DMS53 treated with DMSO at 0.1 percent for 48 hours (cell line): ENCODE measurements around the gene KDM8.

Experiments used
- DNase-seq: peaks from one replicate; lab custom pipeline; 2025; ENCODE audit not compliant: unreplicated experiment; lab: John Stamatoyannopoulos, UW

Gene KDM8

GRCh38 chr16:27214084-27214961 is 11.0 kb downstream of the KDM8 start:
- no peak for DNase-seq

GRCh38 chr16:27215660-27216059 is 12.3 kb downstream of the KDM8 start:
- DNase-seq: no peak

GRCh38 chr16:27216297-27216885 is 13.1 kb downstream of the KDM8 start:
- no peak for DNase-seq

DNA sequence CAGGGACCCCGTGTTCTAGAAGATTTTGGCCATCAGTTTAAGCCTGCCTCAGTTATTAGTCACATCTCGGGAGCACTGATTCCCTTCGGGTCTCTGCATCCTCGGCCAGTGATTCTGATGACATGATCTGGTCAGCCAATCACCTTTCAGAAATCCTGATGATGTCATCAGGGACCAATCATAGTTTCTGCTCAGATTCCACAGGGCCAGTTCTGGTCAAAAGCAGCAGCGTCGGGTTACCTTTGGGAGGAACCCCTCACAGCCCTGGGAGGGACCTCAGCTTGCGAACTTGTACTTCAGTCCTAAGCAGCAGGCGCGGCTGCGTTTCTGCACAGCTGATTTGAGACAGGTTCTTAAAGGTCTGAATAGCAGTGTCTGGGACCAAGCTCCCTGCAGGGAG is 13.9 kb downstream of the KDM8 start:
- no peak for DNase-seq

DNA sequence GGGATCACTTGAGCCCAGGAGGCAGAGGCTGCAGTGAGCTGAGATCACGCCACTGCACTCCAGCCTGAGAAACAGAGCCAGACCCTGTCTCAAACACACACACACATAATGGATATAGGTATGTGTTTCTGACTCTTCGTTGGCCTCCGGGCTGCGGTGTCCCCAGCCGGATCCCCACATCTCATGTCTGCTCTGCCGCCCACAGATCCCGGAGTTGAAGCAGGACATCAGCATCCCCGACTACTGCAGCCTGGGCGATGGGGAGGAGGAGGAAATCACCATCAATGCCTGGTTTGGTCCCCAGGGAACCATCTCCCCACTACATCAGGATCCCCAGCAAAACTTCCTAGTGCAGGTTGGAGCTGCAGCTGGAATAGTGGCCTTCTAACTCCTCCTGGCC is 15.4 kb downstream of the KDM8 start:
- DNase-seq: no peak

GRCh38 chr16:27219161-27219560 is 15.8 kb downstream of the KDM8 start:
- no peak for DNase-seq

DNA sequence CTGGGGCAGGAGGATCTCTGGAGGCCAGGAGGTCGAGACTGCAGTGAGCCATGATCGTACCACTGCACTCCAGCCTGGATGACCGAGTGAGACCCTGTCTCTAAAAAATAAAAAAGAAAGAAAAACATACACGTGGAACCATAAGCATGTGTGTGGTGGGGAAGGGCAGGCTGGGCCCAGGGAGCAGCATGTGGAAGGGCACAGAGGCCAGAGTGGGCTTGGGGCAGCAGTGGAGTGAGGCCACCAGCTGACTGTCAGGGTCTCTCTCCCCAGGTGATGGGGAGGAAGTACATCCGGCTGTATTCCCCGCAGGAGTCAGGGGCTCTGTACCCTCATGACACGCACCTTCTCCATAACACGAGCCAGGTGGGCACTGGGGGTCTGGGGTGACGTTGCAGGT is 16.8 kb downstream of the KDM8 start:
- DNase-seq: no peak

GRCh38 chr16:27220527-27220926 is 17.2 kb downstream of the KDM8 start:
- DNase-seq: no peak

DNA sequence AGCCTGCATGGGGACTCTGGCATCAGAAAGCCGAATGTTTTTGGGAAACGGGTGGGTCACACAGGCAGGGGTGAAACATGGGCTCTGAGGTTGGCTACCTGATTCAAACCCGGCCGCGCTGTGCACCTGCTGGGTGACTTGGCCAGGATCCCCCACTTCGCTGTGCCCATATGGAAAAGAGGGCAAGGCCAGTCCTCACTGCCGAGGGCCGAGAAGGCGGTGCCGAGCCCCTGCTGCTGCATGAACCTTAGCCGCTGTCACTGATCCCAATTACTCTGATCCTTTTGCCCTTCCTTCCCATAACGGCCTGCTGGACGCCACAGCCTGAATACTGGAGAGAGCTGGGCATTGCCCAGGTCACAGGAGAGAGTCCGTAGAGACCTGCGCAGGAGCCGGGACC is 17.7 kb downstream of the KDM8 start:
- DNase-seq: no peak

DNA sequence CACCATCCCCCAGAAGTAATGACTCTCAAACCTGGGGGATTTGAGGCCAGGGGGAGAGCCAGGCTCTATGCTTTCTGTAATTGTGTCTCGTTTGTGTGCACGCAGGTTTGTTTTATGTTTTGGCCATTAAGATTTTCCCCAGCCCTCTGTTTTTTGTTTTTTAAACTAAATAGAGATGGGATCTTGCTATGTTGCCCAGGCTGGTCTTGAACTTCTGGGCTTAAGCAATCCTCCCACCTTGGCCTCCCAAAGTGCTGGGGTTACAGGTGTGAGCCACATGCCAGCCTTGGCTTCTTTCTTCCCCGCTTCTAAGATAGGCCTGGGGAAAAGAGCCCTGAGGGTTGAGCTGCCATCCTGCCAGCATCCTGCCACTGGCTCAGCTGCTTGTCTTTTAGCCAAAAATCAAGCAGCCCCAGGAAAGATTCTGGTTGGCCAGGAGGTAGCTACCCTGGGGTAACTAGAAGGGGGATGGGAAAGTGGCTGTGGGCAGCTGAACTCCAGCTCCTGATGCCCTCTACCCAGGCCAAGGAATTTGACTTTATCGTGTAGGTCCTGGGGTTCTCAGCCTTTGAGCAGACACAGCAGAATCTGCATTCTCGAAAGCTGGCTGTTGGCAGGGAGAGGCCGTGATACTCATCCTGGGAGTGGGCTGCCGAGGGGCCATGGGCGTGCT is 18.4 kb downstream of the KDM8 start:
- no peak for DNase-seq

DNA sequence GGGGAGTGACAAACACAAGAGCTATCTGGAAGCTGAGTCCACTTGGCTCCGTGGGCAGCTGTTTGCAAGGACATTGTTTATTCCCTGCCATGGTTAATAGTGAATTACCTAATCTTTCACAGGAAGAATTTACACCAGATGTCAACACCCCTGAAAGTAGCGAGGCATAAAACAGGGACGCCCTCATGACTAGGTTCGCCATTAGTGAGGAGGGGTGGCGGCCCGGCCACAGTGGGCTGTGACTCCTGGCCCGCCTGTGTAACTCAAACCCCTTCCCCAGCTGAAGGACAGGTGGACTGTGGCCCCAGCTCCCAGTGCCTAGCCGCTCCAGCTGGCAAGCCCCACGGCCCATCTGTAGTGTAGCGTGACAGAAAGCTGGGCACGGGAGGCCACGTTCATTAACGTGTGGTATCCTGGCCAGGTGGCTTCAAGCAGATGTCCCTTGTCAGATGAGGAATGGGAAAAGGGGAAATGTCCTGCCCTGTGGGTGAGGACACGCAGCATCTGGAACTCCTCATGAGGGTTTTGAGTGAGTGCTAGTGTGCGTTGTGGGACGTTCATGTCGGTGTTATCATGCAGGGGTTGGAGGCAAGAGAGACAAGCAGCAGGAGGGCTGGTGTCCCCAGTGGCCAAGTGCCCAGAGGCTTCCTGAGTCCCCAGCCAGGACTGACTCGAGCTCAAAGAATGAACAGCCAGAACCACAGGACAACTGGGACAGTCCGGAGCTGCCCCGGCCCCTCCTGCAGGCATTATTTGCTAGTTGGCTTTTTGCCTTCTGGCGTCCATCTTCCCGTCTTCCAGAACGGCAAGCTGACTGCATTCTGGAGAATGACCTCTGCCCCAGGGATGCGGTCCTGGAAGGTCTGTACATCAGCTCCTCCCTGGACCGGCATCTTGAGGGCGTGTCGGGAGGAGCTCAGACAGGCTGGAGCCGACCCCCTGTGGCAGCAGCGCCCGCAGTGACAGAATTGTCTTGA is 19.2 kb downstream of the KDM8 start:
- DNase-seq: no peak

GRCh38 chr16:27223226-27223610 is 19.9 kb downstream of the KDM8 start:
- no peak for DNase-seq

- no peak for DNase-seq
Measured at GRCh38 chr16:27223701-27224100, 20.4 kb downstream of the KDM8 start.

DNA sequence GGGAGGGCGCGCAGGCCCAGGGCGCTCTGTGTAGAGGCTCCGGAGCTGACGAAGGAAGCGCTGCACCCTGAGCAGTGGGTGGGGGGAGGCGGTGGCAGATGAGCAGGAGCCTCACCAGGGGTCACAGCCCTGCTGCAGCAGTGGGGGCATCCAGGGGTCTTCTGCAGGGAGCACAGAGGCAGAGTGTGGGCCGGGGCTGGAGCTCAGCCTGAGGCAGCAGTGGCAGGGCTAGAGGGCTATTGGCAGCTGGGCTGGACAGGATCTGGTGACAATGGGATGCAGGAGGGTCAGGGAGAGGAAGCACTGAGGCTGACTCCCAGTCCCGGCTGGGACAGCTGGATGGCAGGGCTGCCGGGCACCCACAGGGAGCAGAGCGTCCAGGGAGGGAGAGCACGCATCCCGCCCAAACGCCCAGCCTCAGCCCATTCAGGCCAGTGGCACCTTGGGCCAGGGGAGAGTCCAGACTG is 21.0 kb downstream of the KDM8 start:
- no peak for DNase-seq

DNA sequence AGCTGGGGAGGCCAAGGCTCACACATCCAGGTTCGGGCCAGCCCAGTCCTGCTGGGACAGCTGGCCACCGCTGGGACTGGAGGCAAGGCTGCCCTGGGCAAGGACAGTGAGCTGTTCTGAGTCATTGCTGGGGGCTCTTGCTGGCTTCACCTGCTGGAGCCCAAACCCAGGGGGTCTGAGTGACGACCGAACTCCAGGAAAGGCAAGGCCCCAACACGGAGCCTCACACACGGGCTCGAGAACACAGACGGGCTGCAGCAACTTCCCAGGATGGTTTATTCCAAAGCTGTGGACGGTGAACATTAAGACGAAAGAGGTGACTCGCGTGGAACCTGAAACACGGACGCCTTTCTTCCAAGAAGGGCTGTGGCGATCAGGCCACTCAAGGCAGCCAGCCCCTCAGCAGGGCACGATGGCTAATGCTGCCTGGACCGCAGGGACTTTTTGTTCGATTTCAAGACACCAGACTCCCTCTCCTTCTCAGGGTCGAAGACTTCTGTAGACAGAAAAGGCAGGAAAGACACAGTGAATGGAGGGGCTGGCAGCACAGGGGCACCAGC is 21.5 kb downstream of the KDM8 start:
- DNase-seq: no peak

DNA sequence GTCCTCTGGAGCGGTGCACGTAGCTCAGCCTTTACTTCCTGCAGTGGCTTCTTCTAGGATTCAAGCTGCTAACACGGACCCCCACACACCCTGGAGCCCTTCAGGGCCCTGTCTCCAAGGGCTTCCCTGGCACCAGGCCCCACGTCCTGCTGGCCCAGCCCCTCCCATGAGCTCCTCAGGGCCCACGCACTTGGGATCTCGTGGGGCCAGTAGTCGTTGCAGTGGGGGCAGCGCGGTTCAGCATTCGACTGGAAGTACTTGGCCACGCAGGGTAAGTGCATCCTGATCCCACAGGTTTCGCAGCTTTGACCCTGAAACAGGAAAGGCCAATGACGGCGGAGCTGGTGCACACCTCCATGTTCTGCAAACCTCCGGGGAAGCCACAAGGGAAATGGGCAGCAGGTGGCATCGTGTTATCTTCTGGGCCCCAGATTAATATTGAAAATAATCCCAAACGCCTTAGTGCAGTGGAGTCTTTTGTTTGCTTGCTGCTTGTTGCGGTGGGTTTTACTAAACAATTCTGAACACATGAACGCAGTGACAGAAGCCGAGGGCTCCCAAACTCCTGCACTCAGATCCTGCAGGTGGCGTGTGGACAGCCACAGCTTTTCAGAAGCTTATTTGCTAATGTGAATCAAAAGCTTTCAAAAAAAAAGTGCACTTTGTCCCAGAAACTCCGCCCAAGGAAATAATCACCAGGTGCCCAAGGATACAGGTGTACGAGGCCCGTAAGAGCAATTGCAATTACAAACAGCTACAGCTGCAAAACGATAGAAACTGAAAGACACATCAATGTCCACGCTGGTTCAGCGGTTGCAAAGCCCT is 22.4 kb downstream of the KDM8 start:
- DNase-seq: no peak

GRCh38 chr16:27226476-27226875 is 23.1 kb downstream of the KDM8 start:
- no peak for DNase-seq

- DNase-seq: no peak
Measured at GRCh38 chr16:27226976-27227705, 23.8 kb downstream of the KDM8 start.

DNA sequence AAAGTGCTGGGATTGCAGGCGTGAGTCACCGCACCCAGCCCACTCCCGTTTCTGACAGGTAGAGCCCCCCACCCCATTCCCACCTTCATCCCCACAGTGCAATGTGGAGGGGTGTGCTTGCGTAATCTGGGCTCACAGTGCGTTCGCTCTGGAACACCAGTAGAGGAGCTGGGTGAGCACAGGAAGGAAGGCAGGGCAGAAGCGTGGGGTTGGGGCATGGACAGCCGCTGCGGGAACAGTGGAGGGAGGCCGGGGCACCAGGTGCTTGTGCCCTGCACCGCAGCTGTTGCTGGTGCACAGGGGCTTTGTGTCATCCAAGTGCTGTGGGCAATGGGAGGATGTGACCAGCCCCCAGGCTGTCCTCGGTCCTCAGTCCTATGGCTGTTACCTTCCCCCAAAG is 24.7 kb downstream of the KDM8 start:
- DNase-seq: no peak
